ENCODE results near the gene MAGED1.
"Not testable (repeated sequence)": the region's sequence is repeated elsewhere in the genome, so short reads cannot be mapped to it uniquely, and the experiment has no call there.

Gene MAGED1

DNA sequence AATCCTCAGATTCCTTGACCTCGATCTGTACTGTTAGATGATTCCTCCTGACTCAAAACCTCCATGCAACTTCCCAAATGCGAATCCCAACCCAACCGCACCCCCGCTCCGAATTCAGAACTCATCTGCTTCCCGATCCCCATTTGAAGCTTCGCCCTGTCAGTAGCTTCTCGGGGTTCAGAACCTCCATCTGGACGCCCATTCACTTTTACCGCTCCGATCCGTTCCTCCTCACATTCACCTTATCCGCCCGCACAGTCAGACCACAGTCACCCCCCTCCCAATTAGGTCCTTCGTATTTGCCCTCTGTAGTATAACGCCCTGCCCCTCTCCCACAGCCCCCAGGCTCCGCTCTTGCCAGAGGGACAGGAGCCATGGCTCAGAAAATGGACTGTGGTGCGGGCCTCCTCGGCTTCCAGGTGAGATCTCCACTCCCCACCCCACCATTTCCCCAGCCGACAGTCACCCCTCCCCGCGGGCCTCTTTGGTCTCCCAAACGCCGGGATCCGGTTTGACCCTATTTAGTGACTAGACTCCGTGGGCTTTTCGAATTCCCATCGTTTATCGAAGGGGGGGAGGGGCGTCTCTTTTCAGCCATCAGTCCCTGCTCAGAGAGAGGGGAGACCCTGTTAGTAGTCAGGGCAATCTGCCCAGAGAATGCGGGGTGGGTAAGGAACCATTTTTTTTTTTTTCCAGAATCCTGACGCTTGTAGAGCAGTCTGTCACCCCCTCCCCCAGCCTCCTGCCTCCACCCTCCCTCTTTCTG is 691 bp downstream of the MAGED1 start:
- DNase-seq: peak in 28 of 42 donors; percentile 8 to 52 (median 28)
- intact Hi-C loops (cut with DNase I): no loop called here

DNA sequence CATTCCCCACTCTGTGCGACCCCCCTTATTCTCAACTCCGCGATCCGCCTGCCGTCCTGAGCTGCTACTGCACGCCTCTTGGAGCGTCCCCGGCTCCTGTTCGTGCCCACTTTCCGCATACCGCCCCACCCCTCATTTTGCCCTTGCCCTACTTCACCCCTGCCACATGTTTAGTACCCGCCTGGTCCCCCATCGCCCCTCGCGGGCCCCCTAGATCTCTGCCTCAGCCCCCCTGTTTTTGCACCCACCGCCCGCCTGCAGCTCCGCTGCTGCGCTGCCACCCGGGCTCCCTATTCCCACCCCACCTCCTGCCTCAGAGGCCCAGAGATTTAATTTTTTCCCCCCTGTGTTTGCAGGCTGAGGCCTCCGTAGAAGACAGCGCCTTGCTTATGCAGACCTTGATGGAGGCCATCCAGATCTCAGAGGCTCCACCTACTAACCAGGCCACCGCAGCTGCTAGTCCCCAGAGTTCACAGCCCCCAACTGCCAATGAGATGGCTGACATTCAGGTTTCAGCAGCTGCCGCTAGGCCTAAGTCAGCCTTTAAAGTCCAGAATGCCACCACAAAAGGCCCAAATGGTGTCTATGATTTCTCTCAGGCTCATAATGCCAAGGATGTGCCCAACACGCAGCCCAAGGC is 1.4 kb downstream of the MAGED1 start:
- peak in 30 of 42 donors; percentile 9 to 64 (median 36) for DNase-seq
- intact Hi-C loops (cut with DNase I): no loop called here

DNA sequence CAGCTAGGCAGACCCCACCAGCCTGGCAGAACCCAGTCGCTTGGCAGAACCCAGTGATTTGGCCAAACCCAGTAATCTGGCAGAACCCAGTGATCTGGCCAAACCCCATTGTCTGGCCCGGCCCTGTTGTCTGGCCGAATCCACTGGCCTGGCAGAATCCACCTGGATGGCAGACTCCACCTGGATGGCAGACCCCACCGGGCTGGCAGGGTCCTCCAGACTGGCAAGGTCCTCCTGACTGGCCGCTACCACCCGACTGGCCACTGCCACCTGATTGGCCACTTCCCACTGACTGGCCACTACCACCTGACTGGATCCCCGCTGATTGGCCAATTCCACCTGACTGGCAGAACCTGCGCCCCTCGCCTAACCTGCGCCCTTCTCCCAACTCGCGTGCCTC is 3.2 kb downstream of the MAGED1 start:
- intact Hi-C loops (cut with DNase I): no loop called here
- DNase-seq: peak in 1 of 42 donors; percentile 28

DNA sequence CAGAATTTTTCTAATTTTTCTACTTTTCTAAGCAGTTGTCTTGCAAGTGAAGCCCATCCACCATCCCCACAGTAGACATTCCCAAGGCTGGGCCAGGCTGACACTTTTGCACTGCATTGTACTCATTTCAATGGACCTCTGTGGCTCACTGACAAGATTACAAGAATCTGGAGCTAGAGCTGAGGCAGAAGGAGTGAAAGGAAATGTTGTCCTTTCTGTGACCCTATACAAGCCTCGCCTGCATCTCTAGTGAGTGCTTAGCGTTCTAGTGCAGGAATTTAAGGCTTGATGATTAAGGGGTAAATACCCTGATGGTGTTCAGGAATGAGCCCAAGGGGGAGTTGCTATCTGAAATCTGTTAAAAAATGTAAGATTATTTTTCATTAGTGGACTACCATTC is 6.3 kb downstream of the MAGED1 start:
- DNase-seq: no peak
- intact Hi-C loops (cut with DNase I): no loop called here

DNA sequence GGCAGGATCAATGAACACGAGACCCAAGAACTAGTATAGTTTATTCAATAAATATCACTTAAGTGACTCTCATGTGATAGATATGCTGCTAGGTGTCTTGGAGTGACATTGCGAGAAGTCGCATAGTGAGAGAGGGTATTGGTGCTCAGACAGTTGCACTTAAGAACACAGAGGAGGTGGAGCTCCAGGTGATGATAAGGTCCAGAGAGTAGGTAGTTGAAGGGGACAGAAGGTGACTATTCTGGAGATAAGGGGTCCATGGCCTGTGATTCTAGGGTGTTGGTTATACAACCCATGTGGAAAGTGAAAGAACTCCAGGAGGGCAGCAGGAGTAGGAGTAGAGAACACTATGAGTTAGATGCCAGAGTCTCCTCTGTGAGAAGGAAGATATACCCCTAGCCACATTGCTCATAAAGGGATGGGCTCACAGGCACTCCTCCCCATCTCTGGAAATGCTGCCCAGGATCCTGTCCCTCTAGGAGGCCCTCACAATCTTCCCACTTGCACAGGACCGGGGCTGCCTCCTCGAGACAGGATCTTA is 9.2 kb downstream of the MAGED1 start:
- intact Hi-C loops (cut with DNase I): no loop called here
- no peak for DNase-seq

DNA sequence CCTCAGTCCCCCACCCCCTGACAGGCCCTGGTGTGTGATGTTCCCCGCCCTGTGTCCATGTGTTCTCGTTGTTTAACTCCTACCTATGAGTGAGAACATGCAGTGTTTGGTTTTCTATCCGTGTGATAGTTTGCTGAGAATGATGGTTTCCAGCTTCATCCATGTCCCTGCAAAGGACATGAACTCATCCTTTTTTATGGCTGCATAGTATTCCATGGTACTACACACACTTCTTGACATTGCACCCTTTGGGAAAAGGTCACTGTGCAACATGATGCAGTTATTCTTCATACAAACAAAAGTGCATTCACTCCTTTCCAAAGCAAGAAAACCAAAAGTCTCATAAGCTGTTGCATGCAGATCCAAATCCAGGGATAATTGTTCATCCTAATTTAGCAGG is 11.7 kb downstream of the MAGED1 start:
- DNase-seq; intact Hi-C loops (cut with DNase I): not testable (repeated sequence)

DNA sequence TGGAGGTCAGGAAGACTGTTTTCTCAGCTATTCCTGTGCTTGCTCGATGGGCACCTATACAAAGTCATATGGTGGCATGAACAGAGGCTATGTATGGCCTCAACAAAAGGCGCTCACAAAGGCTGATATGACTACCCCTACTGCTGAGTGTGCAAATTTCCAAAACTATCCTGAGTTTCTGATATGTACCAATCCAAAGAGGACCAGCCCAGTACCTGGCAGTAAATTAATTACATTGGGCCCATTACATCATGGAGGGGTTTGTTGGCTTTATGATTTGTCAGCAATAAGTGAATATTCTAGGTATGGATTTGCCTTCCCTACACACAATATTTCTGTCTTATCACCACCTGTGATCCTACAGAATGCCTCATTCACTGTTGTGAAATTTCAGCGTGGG is 12.3 kb downstream of the MAGED1 start:
- intact Hi-C loops (cut with DNase I): no loop called here
- DNase-seq: no peak

DNA sequence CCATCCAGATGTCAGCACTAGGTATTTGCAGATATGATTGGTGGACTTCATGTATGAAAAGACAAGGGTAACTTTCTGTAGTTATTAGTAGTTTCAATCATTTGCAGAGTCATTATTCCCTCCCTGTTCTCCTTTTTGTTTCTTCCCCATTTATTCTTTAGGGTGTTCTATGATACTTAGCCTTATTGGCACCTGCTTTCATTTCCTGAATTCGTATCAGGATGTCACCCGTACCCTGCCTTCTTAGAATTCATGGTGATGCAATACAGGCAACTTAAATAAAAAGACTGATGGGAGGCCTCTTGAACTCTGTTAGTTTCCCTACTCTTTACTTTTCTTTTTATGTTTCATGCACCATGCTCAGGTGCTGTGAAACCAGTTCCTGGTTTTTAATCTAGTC is 24.2 kb downstream of the MAGED1 start:
- intact Hi-C loops (cut with DNase I): no loop called here
- DNase-seq: no peak

DNA sequence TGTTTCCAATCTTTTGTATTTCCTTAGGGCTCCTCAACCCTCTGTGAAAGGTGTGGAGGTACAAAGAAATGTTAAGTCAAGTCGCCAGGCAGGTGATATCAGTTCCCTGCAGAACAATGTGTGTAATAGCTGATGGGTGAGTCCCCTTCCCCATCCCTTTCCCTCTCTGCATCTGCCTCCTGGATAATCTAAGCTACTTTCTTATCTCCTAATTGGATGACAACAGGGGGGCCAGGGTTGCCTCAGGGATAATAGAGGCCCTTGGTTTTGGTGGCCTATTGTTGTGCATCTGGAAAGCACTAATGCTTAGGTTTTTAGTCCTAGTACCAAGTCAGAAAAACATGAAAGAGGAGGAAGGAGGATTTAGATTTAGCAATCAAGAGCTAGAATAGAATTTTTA is 29.1 kb downstream of the MAGED1 start:
- intact Hi-C loops (cut with DNase I): no loop called here
- no peak for DNase-seq

DNA sequence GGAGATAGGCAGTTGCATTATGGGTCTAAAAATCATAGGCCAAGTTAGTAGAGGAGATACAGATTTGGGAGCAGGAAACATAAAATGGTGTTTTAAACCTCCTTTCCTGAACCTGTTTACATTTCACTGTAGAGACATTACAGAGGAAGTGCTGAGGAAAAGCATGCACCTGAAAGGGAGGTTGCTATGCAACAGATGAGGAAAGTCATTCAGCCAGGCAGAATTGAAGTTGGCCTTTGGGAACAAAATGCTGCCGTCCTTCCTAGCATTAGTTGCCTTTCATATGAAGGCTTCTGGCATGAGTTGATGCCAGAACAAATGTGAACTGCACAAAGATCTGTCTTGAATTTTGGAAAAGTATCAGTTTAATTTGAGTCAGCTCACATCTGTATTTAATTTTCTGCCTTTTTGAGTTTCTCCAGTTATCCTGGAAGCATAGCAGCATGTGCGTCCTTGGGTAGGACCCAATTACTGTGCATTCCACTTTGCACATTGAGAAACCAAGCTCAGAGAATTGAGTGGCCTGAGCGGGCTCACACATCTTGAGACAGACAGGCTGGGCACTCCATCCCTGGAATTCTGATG is 38.2 kb downstream of the MAGED1 start:
- peak in 1 of 42 donors; percentile 1 for DNase-seq
- intact Hi-C loops (cut with DNase I): no loop called here
